CD4-positive, alpha-beta T cell (primary cell): ENCODE data around the gene DPM1. TPM values are rescaled to one million over a fixed set of nuclear protein-coding genes. Genes with fewer than 3 reads are reported as not detected.

ENCODE experiments used
- ATAC-seq: fragments of 200-7000 bp; cut with Tn5 transposase; one replicate; pipeline ENCODE4 v1.10.0; 2022; ENCODE audit warnings: mild to moderate bottlenecking; ENCODE audit not compliant: poor library complexity
- CTCF ChIA-PET: fragments of 350-600 bp; sonication (Branson Sonifier 250); formaldehyde crosslinking; loops from one replicate; lab custom pipeline; 2021; ENCODE audit warnings: antibody characterized with exemption, inconsistent platforms; lab: Charles Lee
- POLR2A ChIA-PET: fragments of 350-600 bp; sonication (Branson Sonifier 250); formaldehyde crosslinking; loops from one replicate; lab custom pipeline; 2021; ENCODE audit warnings: antibody characterized with exemption, inconsistent platforms; lab: Charles Lee
- DNase-seq, 14 experiments: peaks; one replicate each; pipeline ENCODE4 v3.0.0-alpha.2; 2013 to 2020; ENCODE audit warnings: mixed read lengths in 2 of 14
- H3K27ac ChIP-seq, 2 donors: one replicate each; pipeline versions ENCODE4 v1.5.1 to v1.7.0; 2013; ENCODE audit warnings: low read length in 2 of 2, low read depth in 1 of 2, mild to moderate bottlenecking in 1 of 2
- H3K27me3 ChIP-seq, 2 experiments: 1 replicate in 1 of 2; 2 replicates in 1 of 2; pipeline versions ENCODE4 v1.6.1 to v1.7.0; 2013; ENCODE audit warnings: low read length in 2 of 2, control low read depth in 1 of 2, mild to moderate bottlenecking in 1 of 2, moderate library complexity in 1 of 2; ENCODE audit not compliant: insufficient read depth in 2 of 2, control insufficient read depth in 1 of 2
- H3K36me3 ChIP-seq: one replicate; pipeline ENCODE4 v1.6.1; 2013; ENCODE audit warnings: low read length, control low read depth; ENCODE audit not compliant: insufficient read depth
- H3K4me1 ChIP-seq: one replicate; pipeline ENCODE4 v1.6.1; 2013; ENCODE audit warnings: low read length, control low read depth; ENCODE audit not compliant: insufficient read depth
- H3K4me3 ChIP-seq: one replicate; pipeline ENCODE4 v1.5.1; 2013; ENCODE audit warnings: mild to moderate bottlenecking, low read length, moderate library complexity
- H3K9me3 ChIP-seq, 2 experiments: 1 replicate in 1 of 2; 2 replicates in 1 of 2; pipeline versions ENCODE4 v1.6.1 to v1.7.0; 2013; ENCODE audit warnings: low read length in 2 of 2, mild to moderate bottlenecking in 2 of 2, control low read depth in 1 of 2, moderate library complexity in 1 of 2; ENCODE audit not compliant: control insufficient read depth in 1 of 2, insufficient read depth in 1 of 2
- H3K27ac Mint-ChIP-seq: one replicate; pipeline ENCODE4 v1.8.0; 2020; ENCODE audit warnings: mixed read lengths
- H3K27me3 Mint-ChIP-seq: one replicate; pipeline ENCODE4 v1.8.0; 2021; ENCODE audit warnings: mixed read lengths
- H3K36me3 Mint-ChIP-seq: one replicate; pipeline ENCODE4 v1.8.0; 2021; ENCODE audit warnings: low read depth, mixed read lengths
- H3K4me1 Mint-ChIP-seq: one replicate; pipeline ENCODE4 v1.8.0; 2021; ENCODE audit warnings: low read depth, mixed read lengths
- H3K4me3 Mint-ChIP-seq: one replicate; pipeline ENCODE4 v1.8.0; 2020; ENCODE audit warnings: mild to moderate bottlenecking, mixed read lengths
- H3K9me3 Mint-ChIP-seq: one replicate; pipeline ENCODE4 v1.8.0; 2020; ENCODE audit warnings: mixed read lengths
- CTCF ChIP-seq: fragments of 200-600 bp; IDR thresholded peaks from one replicate; pipeline ENCODE4 v1.8.0; 2022; ENCODE audit warnings: antibody characterized with exemption, mild to moderate bottlenecking
- intact Hi-C, 2 experiments: fragments of 100-400 bp; cut with DNase I in 1 of 2; cut with micrococcal nuclease in 1 of 2; formaldehyde crosslinking; loops; one replicate each; pipeline versions ENCODE4 v1.15.1 to v1.9.0; 2023 to 2025; cut with DNase I, micrococcal nuclease
- total RNA-seq, 174 experiments: library from RNA in 2 of 174; stranded (reverse) in 2 of 174; gene quantifications; one replicate each; pipeline ENCODE4 v1.2.3 and lab custom pipeline; 2021 to 2026

DPM1 gene
- total RNA-seq, 2 experiments from 2014 or later: 44.5 to 46.5 TPM

- peak overlapping the region; percentile 98 for H3K27ac Mint-ChIP-seq
- no peaks in the 10 kb centered on the region for H3K9me3 Mint-ChIP-seq
- POLR2A ChIA-PET: interaction anchor here (0.7 to 7.9 kb wide), 21 partner anchors 9 to 996 kb away, joined by 3 to 157 read pairs (median 6); partner anchors contain the start of genes BCAS4, DPM1, MOCS3 and PARD6B
- TF ChIP-seq CTCF: no peak
- H3K4me1 ChIP-seq: peaks cover 28% of the 10 kb centered on the region
- H3K4me3 Mint-ChIP-seq: peak overlapping the region; percentile 93
- H3K9me3 ChIP-seq: no peaks in the 10 kb centered on the region
- intact Hi-C loops: loop anchor here in 1 of 2 experiments (10.0 kb wide), 4 partner anchors 417 to 1217 kb away; partner anchors contain the start of genes B4GALT5, CEBPB, PTPN1 and UBE2V1
- CTCF ChIA-PET: interaction anchor here (0.9 to 4.2 kb wide), 12 partner anchors 11 to 141 kb away, joined by 3 to 63 read pairs (median 5); partner anchors contain the start of genes BCAS4, DPM1 and MOCS3
- H3K27me3 Mint-ChIP-seq: no peaks in the 10 kb centered on the region
- DNase-seq (no peak), ATAC-seq (no peak)
- H3K27ac ChIP-seq: peak overlapping the region; percentile 75 to 100
- H3K36me3 ChIP-seq: peaks cover 34% of the 10 kb centered on the region
- H3K36me3 Mint-ChIP-seq: peaks cover 84% of the 10 kb centered on the region
- no peaks in the 10 kb centered on the region for H3K27me3 ChIP-seq
- H3K4me1 Mint-ChIP-seq: peaks cover 44% of the 10 kb centered on the region
- peak overlapping the region; percentile 71 for H3K4me3 ChIP-seq
Measured at GRCh38 chr20:50932016-50932485, 26.3 kb downstream of the DPM1 start.

GRCh38 chr20:50931306-50932015 lies 26.9 kb downstream of the DPM1 start, which contains the start of gene ADNP:
Gene ADNP (minus strand): TSS chr20:50931437. CDS start chr20:50903996, 27,441 bp downstream.
- Mint-ChIP-seq H3K27ac (peak within 1 kb of the TSS; percentile 98), H3K4me3 (peak within 1 kb of the TSS; percentile 93), H3K27me3 (no peaks in the 10 kb centered on the region), H3K36me3 (peaks cover 80% of the 10 kb centered on the region), H3K4me1 (peaks cover 50% of the 10 kb centered on the region), H3K9me3 (no peaks in the 10 kb centered on the region)
- H3K36me3 ChIP-seq: peaks cover 29% of the 10 kb centered on the region
- TF ChIP-seq CTCF: peak; percentile 76
- peak within 1 kb of the TSS; percentile 100 for H3K27ac ChIP-seq
- H3K4me3 ChIP-seq: peak within 1 kb of the TSS; percentile 71
- ChIA-PET CTCF (interaction anchor here (0.9 to 4.2 kb wide), 12 partner anchors 11 to 140 kb away, joined by 3 to 63 read pairs (median 5); partner anchors contain the start of genes BCAS4, DPM1 and MOCS3), POLR2A (interaction anchor here (0.7 to 7.9 kb wide), 26 partner anchors 9 to 995 kb away, joined by 3 to 157 read pairs (median 5); partner anchors contain the start of genes BCAS4, DPM1, MOCS3 and NFATC2)
- peaks cover 28% of the 10 kb centered on the region for H3K4me1 ChIP-seq
- H3K27me3 ChIP-seq: no peaks in the 10 kb centered on the region
- ATAC-seq: peak; percentile 62
- no peaks in the 10 kb centered on the region for H3K9me3 ChIP-seq
- DNase-seq: peak; percentile 80 to 96 (median 86)
- intact Hi-C loops: loop anchor here (1.0 to 10.0 kb wide), 6 partner anchors 27 to 1217 kb away; partner anchors contain the start of genes DPM1 (in 2 of the 2), MOCS3 (in 2 of the 2), B4GALT5 (in 1 of the 2) and CEBPB (in 1 of the 2)

GRCh38 chr20:50930976-50931305 lies 27.4 kb downstream of the DPM1 start:
- no peaks in the 10 kb centered on the region for H3K9me3 ChIP-seq
- no peaks in the 10 kb centered on the region for H3K27me3 ChIP-seq
- Mint-ChIP-seq H3K36me3 (peaks cover 77% of the 10 kb centered on the region), H3K4me1 (peaks cover 55% of the 10 kb centered on the region), H3K4me3 (peak overlapping the region; percentile 93), H3K9me3 (no peaks in the 10 kb centered on the region), H3K27ac (peak overlapping the region; percentile 98), H3K27me3 (no peaks in the 10 kb centered on the region)
- peak in 3 of 14 experiments; percentile 73 to 93 (median 90) for DNase-seq
- peak; percentile 37 for ATAC-seq
- intact Hi-C loops: loop anchor here (1.0 to 10.0 kb wide), 6 partner anchors 27 to 1216 kb away; partner anchors contain the start of genes DPM1 (in 2 of the 2), MOCS3 (in 2 of the 2), B4GALT5 (in 1 of the 2) and CEBPB (in 1 of the 2)
- TF ChIP-seq CTCF: no peak
- H3K27ac ChIP-seq: peak overlapping the region; percentile 100
- H3K36me3 ChIP-seq: peaks cover 27% of the 10 kb centered on the region
- peak overlapping the region; percentile 71 for H3K4me3 ChIP-seq
- ChIA-PET POLR2A (interaction anchor here (0.8 to 7.9 kb wide), 23 partner anchors 10 to 994 kb away, joined by 3 to 157 read pairs (median 6); partner anchors contain the start of genes BCAS4, DPM1, MOCS3 and NFATC2), CTCF (interaction anchor here (1.1 to 4.2 kb wide), 13 partner anchors 10 to 140 kb away, joined by 3 to 63 read pairs (median 6); partner anchors contain the start of genes BCAS4, DPM1 and MOCS3)
- H3K4me1 ChIP-seq: peaks cover 28% of the 10 kb centered on the region
